NCI-H1105 (cell line): ENCODE data around the gene ZMYM1.
"Not testable (repeated sequence)": the region's sequence is repeated elsewhere in the genome, so short reads cannot be mapped to it uniquely, and the experiment has no call there.

ENCODE experiments used
- DNase-seq: peaks from one replicate; lab custom pipeline; 2025; lab: John Stamatoyannopoulos, UW

The ZMYM1 gene

DNA sequence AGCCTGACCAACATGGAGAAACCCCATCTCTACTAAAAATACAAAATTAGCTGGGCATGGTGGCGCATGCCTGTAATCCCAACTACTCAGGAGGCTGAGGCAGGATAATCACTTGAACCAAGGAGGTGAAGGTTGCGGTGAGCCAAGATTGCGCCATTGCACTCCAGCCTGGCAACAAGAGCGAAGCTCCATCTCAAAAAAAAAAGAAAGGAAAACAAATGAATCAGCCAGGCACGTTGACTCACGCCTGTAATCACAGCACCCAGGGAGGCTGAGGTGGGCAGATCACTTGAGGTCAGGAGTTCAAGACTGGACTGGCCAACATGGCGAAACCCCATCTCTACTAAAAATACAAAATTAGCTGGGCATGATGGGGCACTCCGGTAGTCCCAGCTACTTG lies 2.8 kb upstream of the ZMYM1 start:
- DNase-seq, result not testable (repeated sequence)

DNA sequence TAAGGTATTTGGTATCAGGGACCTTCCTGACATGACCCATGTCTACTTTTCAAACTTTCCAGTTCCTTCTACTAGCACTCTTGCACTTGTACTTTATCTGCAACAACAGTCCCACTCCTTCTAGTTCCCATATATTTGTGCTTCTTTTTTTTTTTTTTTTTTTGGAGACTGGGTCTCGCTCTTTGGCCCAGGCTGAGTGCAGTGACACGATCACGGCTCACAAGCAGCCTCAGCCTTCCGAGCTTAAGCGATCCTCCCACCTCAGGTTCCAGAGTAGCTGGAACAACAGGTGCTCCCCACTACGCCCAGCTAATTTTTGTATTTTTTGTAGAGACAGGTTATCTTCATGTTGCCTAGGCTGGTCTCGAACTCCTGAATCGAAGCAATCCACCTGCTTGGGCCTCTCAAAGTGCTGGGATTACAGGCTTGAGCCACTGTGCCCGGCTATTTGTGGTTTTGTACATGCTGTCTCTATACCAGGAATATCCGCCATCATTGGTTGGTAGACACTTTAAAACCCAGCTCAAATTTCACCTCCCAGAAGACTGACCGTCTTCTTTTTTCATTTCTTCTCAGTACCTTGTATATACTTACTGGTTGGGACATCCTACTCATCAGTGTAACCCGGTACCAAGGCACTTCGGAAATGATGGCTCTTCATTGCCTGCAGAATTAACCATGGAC lies 1.1 kb downstream of the ZMYM1 start:
- no peak for DNase-seq

DNA sequence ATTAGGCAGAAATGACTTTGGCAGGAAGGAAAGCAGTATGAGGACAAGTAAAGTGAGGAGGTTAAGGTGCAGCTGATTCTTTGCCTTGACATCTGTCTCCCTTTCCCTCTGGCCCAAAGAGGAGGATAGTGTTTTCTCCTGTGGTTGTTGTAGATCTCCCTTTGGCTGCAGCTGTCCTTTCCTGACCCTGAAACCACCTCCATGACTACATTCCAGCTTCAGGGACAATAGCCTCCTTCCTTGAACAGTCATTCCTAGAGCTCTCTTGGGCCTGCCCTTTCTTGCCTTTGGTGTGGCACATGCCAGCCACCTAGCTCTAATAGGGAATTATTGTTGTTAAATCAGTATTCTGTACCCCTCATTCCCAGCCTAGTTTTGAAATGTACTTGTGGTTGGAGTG lies 6.2 kb downstream of the ZMYM1 start:
- no peak for DNase-seq

DNA sequence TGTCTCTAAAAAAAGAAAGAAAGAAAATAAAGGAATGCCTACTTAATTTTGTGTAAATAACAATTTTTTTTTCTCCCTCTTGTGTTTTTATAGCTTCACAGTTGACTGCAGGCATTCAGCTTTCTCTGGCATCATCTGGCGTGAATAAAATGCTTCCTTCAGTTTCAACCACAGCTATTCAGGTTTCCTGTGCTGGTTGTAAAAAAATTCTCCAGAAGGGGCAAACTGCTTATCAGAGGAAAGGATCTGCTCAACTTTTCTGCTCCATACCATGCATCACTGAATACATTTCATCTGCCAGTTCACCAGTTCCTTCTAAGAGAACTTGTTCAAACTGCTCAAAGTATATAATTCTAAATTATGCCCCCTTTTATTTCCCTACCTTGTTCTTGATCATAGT lies 18.0 kb downstream of the ZMYM1 start:
- no peak for DNase-seq

DNA sequence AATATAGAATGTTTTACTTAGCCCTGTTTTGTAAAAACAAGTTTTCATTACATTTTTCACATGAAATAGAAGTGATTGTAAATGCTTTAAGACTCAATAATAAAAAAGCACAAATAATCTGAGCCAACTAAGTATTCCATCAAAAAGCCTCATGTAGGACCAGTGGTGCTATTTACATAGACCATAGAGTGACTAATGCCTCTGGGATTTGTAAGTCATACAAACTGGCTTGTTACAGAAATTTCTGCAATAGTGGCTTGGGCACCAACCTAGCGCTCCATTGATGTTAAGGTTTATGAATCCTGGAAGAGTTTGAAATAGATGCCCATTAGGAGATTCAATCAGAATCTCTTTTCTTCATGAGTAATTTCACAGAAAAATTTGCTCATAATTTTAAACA lies 31.9 kb downstream of the ZMYM1 start:
- no peak for DNase-seq

DNA sequence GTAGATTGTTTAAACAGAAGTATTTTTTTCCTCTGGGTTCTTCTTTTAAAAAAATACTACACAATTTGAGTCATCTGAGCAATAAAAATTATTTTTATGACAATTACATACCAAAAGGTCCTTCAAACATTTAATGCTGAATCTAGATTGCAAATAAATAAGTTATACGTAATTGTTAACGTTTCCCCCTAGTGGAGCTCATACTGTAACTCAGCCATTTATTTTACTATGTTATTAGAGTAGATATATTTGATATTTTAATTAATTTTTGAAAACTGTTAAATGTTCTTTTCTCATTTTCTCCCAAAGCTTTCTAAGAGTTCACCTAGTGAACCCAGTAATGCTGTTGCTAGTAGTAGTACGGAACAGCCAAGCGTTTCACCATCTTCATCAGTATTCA lies 33.5 kb downstream of the ZMYM1 start:
- no peak for DNase-seq

DNA sequence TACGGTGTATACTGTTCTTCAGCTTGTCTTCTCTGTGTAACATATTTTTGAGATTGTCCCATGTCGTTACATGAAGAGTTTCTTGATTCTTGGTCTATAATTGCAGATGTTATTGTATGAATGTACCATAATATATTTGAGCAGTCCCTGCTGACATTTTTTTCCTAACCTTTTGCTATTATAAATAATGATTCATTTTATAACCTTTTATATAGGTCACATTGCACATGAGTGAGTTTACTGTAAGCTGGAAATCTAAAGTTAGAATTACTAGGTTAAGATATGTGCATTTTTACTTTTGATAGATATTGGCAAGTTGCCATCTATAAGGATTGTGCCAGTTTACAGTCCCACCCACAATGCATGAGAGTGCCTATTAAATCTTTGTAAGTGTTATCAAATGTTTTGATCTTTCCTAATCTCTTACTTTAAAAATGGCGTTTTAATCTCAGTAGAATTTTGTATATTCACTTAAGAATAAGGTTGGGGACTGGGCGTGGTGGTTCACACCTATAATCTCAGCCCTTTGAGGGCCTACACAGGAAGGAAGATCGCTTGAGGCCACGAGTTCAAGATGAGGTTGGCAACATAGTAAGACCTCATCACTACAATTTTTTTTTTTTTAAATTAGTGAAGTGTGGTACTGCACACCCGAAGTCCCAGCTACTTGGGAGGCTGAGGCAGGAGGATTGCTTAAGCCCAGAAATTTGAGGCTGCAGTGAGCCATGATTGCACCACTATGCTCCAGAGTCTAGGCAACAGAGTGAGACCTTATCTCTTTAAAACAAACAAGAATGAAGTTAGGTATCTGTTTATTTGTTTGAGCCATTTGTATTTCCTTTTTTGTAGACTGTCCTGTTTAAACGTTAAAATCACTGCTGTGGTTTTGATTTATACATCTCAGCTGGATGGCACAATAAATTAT lies 36.5 kb downstream of the ZMYM1 start:
- no peak for DNase-seq

DNA sequence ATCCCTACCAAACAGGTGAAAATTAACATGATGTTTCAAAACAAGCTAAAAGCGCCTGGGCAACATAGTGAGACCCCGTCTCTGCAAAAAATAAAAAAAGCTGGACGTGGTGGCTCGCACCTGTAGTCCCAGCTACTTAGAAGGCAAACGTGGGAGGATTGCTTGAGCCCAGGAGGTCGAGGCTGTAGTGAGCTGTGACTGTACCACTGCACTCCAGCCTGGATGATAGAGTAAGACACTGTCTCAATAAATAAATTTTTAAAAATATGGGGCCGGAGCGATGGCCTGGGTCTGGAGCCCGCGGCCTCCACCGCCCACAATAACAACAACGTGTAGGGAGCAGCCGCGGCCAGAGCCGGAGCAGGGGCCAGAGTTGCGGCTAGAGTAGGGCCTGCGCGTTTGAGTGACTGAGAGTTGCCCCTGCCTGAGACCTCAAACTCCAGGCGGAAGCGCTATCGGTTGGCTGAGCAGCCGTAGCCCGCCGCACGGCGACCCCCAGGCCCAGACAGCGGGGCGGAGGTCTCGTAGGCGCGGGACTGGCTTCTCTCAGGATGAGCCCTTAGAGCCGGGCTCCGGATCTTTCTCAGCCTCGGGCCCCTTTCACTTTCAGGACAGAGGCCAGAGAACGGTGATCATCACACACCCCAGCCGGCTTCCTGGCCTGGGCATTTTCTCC lies 41.4 kb downstream of the ZMYM1 start:
- DNase-seq, result no peak

DNA sequence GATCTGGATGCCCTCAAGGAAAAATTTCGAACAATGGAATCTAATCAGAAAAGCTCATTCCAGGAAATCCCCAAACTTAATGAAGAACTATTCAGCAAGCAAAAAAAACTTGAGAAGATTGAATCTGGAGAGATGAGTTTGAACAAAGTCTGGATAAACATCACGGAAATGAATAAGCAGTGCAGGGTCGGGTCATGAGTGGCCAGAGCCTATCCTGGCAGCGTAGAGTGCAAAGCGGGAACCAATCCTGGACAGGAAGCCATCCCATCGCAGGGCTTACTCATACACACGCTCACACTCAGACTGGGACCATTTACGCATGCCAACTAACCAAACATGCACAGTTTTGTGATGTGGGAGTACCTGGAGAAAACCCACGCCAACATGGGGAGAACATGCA lies 43.1 kb downstream of the ZMYM1 start:
- no peak for DNase-seq

DNA sequence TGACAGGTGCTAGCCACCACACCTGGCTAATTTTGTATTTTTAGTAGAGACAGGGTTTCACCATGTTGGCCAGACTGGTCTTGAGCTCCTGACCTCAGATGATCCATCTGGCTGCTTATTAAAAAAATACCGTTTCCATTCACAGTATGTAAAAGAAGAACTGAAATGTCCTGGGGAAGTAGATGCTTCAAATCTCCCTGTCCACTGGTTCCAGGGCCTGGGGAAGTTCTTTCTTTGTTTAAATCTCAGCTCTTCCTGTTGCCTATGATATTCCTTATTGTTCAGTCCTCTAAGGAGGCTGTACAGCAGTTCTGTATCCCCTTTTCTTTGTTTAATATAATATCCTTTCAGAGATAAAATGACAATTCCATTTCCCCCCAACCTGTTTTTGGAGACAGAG lies 47.4 kb downstream of the ZMYM1 start:
- no peak for DNase-seq

DNA sequence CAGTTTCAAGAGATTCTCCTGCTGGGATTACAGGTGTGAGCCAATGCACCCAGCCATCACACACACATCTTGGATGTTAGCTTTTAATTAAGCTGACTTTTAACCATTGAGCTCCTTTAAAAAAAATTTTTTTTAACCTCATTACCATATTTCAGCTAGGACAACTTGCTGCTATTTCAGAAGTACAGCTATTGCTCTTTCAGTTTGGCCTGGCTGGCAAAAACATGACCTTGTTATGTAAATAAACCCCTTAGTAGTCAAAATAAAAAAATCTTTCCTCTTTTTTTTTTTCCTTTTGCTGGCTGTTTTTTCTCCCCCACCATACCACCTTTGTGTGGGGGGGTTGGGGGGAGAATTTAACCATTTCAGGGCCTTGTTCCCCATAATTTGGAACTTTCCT lies 49.9 kb downstream of the ZMYM1 start:
- no peak for DNase-seq

DNA sequence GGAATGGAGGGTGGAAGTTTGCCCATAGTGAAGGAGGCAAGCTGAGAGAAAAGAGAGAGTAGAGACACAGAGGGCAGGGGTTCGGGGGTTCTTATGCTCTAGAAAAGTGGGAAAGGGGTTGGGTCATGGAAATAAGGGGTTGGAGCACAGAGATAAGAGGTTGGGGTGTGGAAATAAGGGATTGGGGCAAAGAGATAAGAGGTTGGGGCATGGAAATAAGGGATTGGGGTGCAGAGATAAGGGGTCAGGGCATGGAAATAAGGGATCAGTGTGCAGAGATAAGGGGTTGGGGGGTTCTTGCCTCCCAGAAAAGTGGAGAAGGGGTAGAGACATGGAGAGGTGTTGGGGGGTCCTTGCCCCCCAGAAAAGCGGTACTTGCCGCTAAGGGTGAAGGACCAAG lies 57.6 kb downstream of the ZMYM1 start:
- no peak for DNase-seq

DNA sequence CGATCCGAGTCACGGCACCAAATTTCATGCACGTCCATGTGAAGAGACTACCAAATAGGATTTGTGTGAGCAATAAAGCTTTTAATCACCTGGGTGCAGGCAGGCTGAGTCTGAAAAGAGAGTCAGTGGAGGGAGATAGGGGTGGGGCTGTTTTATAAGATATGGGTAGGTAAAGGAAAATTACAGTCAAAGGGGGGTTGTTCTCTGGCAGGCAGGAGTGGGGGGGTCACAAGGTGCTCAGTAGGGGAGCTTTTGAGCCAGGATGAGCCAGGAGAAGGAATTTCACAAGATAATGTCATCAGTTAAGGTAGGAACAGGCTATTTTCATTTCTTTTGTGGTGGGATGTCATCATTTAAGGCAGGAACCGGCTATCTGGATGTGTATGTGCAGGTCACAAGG lies 58.4 kb downstream of the ZMYM1 start:
- not testable (repeated sequence) for DNase-seq

DNA sequence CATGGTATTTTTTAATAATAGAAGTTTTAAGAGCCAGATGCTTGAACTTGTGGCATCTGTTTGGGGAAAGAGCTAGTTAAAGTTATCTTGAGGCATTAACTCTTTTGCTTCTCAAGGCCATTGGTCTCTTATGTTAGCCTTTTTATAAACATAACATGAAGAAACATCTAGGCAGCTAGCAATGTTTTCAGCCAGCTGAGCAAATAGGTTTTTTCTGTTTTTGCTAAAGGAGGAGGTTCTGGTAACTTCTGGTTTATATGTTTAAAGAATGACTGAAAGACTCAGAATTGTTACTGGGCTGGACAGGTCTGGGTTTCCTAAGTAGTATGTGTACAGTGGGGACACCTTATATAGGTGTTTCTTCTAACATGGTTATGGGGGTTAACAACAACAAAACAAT lies 63.1 kb downstream of the ZMYM1 start:
- DNase-seq, result not testable (repeated sequence)

DNA sequence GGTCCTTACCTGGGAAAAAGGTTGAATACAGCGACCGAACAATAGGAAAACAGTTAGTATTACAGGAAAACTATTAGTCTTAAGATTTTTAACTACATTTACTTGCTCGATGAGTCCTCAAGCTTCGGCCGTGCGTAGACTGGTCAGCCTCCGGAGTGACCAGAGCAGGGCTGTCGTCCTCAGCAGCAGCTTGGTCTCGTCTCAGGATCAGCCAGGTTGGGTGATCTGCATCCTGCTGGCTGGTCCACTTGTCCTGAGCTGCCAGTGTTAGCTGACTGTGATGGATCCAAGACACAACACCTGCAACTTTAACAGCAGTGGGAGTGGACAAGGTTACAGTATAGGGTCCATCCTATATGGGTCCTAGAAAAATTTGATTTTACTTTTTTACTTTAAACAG lies 63.5 kb downstream of the ZMYM1 start:
- not testable (repeated sequence) for DNase-seq

DNA sequence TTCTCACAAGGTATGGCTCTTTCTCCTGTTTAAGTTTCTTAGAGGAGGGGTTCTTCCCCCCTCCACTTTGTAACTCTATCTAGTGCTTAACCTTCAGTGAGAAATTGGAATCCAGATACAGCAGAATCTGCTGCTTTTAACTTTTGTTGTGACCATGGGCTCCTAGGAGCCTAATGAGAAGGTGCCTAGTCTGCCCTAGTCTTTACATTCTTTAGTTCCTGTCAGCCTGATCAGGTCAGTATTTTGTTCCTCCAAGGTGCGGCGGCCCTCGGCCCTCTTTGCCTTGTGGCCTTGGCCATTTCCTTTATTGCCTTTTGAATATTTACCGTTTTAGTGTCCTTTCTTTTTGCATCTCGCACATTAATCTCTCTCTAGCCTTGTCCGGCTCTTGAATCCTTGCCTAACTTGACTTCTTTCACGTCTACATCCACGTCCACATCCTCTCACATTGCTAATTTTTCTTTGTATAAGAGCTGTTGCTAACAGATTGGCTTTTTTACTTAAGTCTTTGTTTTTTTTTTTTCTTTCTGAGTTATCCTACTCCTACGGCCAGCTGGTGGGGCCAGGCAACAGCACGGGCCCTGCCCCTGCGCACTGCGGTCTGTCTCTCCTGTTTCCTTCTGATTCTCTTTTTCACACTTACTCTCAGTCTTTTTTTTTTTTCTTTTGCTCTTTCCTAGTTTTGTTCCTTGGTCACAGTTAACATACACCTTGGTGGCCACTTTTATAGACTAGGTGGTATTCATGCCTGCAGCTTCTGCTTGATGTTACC lies 64.7 kb downstream of the ZMYM1 start:
- no peak for DNase-seq

DNA sequence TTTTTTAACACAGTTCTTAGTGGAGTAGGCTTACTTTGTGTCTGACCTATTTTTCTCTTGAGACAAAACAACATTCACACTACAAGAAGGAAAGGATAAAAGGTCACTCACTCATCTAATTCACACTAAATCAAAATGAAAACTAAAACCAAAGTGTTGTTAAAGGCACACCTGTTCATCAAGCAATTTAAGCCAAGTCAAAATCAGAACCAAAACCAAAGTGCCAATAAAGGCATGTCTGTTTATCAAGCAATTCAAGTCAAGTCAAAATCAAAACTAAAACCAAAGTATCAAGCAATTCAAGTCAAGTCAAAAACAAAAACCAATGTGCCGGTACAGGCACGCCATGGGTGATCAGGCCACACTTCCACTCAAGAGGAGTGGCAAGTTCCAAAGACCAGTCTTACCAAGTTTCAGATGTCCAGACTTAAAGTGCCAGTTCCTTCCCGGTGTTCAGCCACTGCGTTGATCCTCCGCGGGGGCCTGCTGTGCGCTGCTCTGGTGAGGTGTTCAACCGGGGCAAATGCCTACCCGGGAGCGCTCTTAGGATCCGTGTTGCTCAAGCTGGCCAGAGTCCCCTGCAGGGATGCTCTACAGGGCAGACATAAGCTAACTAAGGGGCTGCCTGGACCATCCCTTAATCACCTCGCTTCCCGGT lies 66.8 kb downstream of the ZMYM1 start:
- DNase-seq, result not testable (repeated sequence)

DNA sequence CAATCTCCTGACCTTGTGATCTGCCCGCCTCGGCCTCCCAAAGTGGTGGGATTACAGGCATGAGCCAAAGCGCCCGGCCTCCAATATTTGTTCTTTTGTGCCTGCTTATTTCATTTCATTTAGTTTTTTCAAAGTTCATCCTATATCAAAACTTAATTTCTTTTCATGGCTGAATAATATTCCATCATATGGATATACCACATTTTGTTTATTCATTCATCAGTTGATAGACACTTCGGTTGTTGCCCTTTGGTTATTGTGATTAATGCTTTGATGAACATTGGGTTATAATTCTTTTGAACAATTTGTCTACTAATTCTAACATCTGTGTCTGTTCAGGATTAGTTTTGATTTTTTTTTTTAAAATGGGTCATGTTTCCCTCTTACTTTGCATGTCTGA lies 72.0 kb downstream of the ZMYM1 start:
- no peak for DNase-seq

DNA sequence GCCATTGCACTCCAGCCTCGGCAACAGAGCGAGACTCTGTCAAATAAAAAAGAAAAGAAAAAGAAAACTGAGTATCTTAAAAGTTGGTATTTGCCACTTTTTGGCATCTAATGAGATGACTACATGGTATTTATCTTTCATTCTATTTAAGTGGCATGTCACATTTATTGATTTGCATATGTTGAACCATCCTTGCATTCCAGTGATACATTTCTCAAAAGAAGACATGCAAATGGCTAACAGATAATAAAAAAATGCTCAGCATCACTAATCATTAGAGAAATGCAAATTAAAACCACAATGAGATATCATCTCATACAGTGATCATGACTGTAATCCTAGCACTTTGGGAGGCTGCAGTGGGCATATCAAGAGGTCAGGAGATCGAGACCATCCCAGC lies 85.7 kb downstream of the ZMYM1 start:
- no peak for DNase-seq
